ENCODE results near the gene GLIPR1L1. TPM values are rescaled to one million over a fixed set of nuclear protein-coding genes. Genes with fewer than 3 reads are reported as not detected.

The GLIPR1L1 gene
- total and polyA plus RNA-seq, 2 of the 8 experiments (the other 6 are each of a cell fraction or from before 2014, with no cell fraction given), result 1.2 to 1.7 TPM

DNA sequence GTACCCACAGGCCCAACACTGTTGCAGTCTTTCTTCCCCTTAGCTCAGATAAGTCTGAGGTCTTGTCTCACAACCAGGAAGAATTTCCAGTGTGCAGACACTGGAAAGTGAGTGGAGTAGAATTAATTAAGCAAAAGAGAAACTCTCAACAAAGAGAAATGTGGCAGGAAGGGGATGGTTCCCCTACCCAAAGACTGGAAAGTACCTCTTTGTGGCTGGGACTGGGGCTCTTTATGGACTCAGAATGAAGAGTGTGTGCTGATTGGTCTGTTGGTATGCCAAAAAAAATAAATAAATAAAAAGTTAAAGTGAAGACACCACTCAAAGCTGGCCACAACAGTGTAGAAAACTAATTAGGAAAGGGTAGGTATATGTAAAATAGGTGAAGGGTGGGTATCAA is 26.4 kb downstream of the GLIPR1L1 start:
- Histone ChIP-seq H3K36me3 (ENCODE audit: control insufficient read depth in 2 of 4, insufficient read depth in 4 of 4, low read length in 3 of 4) (no peaks in the 10 kb centered on the region; a peak in 1 of 8 replicates), H3K9ac (replicated peaks in 1 of 4; ENCODE audit: extremely low read depth in 1 of 4, low read depth in 3 of 4, low read length in 3 of 4) (no peak overlapping the region), H3K56ac (replicated peaks; ENCODE audit: insufficient read length, low read depth, low read length) (no peak overlapping the region), H3K23ac (ENCODE audit: insufficient read length) (no peak overlapping the region), H4K8ac (ENCODE audit: extremely low read depth, insufficient read depth, low read length) (no peak overlapping the region), H3K14ac (ENCODE audit: insufficient read length) (no peak overlapping the region), H3K4ac (replicated peaks; ENCODE audit: insufficient read length, low read depth, low read length) (no peak overlapping the region), H2AFZ (ENCODE audit: low read length) (no peak overlapping the region), H3K4me1 (replicated peaks in 1 of 4; ENCODE audit: control insufficient read depth in 3 of 4, insufficient read depth in 4 of 4, low read length in 3 of 4) (peaks cover 0 to 7% (median 3%) of the 10 kb centered on the region in 4 experiments; a peak in 2 of 7 replicates), H3K4me2 (ENCODE audit: insufficient read depth in 1 of 2, low read depth in 2 of 2, low read length in 2 of 2) (no peak overlapping the region), H3K27ac (ENCODE audit: low read depth, low read length) (no peak overlapping the region), H4K91ac (replicated peaks; ENCODE audit: insufficient read length, low read length) (no peak overlapping the region), H3K79me1 (ENCODE audit: low read depth, low read length) (no peaks in the 10 kb centered on the region), H2BK5ac (ENCODE audit: low read depth, low read length) (no peak overlapping the region), H3K27me3 (replicated peaks in 1 of 4; ENCODE audit: control insufficient read depth in 3 of 4, extremely low read depth in 1 of 4, insufficient read depth in 3 of 4, low read length in 3 of 4) (no peaks in the 10 kb centered on the region), H3K9me3 (ENCODE audit: insufficient read depth in 2 of 2, low read depth in 1 of 2, low read length in 1 of 2) (0 out of 4 replicates have a peak, but pooled peaks cover 0 to 5% of the 10 kb centered on the region in 2 experiments), H4K20me1 (replicated peaks in 1 of 2; ENCODE audit: control insufficient read depth in 1 of 2, insufficient read depth in 2 of 2, low read length in 2 of 2) (no peaks in the 10 kb centered on the region), H3K79me2 (ENCODE audit: control insufficient read depth in 1 of 2, insufficient read depth in 2 of 2, low read length in 2 of 2) (no peaks in the 10 kb centered on the region), H2BK15ac (ENCODE audit: low read length) (no peak overlapping the region), H2AK5ac (ENCODE audit: low read depth, low read length) (no peak overlapping the region), H3K23me2 (ENCODE audit: low read depth, low read length) (no peaks in the 10 kb centered on the region), H2BK12ac (ENCODE audit: low read depth, low read length) (no peak overlapping the region), H4K5ac (ENCODE audit: insufficient read length, low read depth, low read length) (no peak overlapping the region), H3K18ac (ENCODE audit: extremely low read depth, low read length) (no peak overlapping the region), H3K4me3 (ENCODE audit: extremely low read depth in 1 of 4, insufficient read depth in 2 of 4, low read depth in 3 of 4, low read length in 4 of 4) (no peak overlapping the region), H2BK120ac (replicated peaks; ENCODE audit: low read depth, low read length) (no peak overlapping the region), H2BK20ac (ENCODE audit: low read length) (no peak overlapping the region)
- DNase-seq (ENCODE audit: low read depth in 1 of 2, low spot score in 2 of 2), result no peak
- CTCF ChIA-PET (ENCODE audit: partially characterized antibody), result interaction anchor here (1.1 kb wide), 1 partner anchor 94 kb away, joined by 3 read pairs; no protein-coding TSS in a partner anchor
- POLR2A ChIA-PET (ENCODE audit: partially characterized antibody), result no interaction called here
- no peak for FAIRE-seq
- TF ChIP-seq TCF12 (IDR thresholded peaks at IDR 0.05; ENCODE audit: low read depth, low read length) (no peak), PHF8 (conservative IDR thresholded peaks at IDR 0.05; ENCODE audit: low read depth, low read length) (no peak), HDAC2 (IDR thresholded peaks at IDR 0.05; ENCODE audit: borderline replicate concordance in 1 of 2, low read depth in 2 of 2, low read length in 2 of 2) (no peak), FOSL1 (IDR thresholded peaks at IDR 0.05; ENCODE audit: insufficient read depth, low read depth, low read length) (no peak)
- TF ChIP-seq, protein P1, sequence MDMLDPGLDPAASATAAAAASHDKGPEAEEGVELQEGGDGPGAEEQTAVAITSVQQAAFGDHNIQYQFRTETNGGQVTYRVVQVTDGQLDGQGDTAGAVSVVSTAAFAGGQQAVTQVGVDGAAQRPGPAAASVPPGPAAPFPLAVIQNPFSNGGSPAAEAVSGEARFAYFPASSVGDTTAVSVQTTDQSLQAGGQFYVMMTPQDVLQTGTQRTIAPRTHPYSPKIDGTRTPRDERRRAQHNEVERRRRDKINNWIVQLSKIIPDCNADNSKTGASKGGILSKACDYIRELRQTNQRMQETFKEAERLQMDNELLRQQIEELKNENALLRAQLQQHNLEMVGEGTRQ (IDR thresholded peaks at IDR 0.05; ENCODE audit: low read length), result no peak
